ENCODE data around the gene NFX1.

DNA sequence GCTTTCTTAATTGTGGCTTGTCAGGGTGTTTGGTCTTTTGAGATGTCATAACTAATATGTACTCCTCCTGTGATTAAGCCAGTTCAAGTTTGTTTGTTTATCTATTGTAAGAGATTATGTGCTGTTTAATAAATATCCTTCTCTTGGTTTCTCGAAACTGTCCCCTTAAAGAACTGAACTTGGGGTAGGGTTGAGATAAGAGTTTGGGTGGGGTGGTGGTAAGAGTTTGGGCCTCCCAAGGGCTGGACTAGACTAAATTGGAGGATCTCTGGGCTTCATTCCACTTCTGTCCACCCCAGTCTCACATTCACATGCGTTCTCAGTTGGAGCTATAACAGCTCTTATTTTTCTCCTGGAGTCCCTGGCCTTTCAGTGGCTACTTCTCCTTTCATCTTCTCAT lies 73.8 kb downstream of the NFX1 start:
- TF ChIP-seq, protein P1, sequence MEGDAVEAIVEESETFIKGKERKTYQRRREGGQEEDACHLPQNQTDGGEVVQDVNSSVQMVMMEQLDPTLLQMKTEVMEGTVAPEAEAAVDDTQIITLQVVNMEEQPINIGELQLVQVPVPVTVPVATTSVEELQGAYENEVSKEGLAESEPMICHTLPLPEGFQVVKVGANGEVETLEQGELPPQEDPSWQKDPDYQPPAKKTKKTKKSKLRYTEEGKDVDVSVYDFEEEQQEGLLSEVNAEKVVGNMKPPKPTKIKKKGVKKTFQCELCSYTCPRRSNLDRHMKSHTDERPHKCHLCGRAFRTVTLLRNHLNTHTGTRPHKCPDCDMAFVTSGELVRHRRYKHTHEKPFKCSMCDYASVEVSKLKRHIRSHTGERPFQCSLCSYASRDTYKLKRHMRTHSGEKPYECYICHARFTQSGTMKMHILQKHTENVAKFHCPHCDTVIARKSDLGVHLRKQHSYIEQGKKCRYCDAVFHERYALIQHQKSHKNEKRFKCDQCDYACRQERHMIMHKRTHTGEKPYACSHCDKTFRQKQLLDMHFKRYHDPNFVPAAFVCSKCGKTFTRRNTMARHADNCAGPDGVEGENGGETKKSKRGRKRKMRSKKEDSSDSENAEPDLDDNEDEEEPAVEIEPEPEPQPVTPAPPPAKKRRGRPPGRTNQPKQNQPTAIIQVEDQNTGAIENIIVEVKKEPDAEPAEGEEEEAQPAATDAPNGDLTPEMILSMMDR (IDR thresholded peaks at IDR 0.05) = no peak
- no peak for TF ChIP-seq POLR2AphosphoS5 (IDR thresholded peaks at IDR 0.05; ENCODE audit: insufficient read depth in 1 of 2, low read depth in 1 of 2)

All from vagina (tissue), 2 donors.